C4-2B (cell line): ENCODE results near the gene DLX1.

Experiments
- CTCF ChIP-seq: fragments of 450-650 bp; conservative IDR thresholded peaks from 2 replicates; pipeline ENCODE4 v1.5.1; 2017; ENCODE audit warnings: mild to moderate bottlenecking
- ZFX ChIP-seq: fragments of 450-650 bp; IDR thresholded peaks from 2 replicates; pipeline ENCODE4 v1.6.1; 2017

DNA sequence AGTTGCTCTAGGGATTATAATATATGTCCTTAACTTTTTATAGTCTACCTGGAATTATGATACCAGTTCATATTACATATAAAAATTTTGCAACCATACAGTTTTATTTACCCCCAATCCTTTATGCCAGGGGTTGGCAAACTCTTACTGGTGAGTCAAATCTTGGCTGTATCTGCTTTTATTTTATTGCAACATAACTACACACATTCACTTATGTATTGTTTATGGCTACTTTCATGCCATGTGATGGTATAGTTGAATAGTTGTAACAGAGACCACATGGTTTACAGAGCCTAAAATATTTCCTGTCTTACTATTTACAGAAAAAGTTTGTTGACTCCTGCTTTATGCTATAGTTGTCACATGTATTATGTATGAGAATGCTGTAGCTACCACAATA lies 43.2 kb downstream of the DLX1 start:
- TF ChIP-seq CTCF (no peak), ZFX (no peak)
